Right lobe of liver (tissue), 4 donors: ENCODE data around the gene PTCH1.

Source experiments
- POLR2A ChIP-seq: fragments of 450-650 bp; IDR thresholded peaks from one replicate; pipeline ENCODE4 v1.6.1; 2017; ENCODE audit warnings: antibody characterized with exemption, mild to moderate bottlenecking
- TF ChIP-seq, protein P1 (sequence below), 4 donors: fragments of 200-600 bp in 3 of 4; fragments of 450-650 bp in 1 of 4; IDR thresholded peaks; one replicate each; pipeline versions ENCODE4 v1.5.1 to v1.8.0; 2016 to 2022; ENCODE audit warnings: antibody characterized with exemption in 4 of 4, mild to moderate bottlenecking in 2 of 4
- donor health status: DM: no; HTN: no; CAD: no.
- donor health status: DM: no; HTN: no; CAD: no.
- donor health status: DM: no; HTN: yes; CAD: no.

DNA sequence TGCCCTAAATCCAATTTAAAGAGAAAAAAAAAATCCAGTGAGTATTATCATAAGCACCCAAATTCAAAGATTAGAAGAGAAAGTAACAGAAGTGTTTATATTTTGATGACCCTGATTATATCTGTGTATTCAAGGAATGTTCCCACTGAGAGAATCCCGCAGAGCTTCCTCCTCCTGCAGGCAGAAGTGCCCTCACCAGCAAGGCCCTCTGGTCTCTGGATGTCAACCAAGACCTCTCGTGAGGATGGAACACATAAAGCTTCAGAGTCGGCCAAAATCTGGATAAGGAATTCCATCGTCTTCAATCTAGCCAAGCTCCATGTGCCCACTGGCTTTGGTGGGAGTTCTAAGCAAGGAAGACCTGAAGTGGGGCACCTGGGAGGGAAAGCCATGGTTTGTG, 18.1 kb downstream of the PTCH1 start:
- no peak for TF ChIP-seq POLR2A
- TF ChIP-seq, protein P1, sequence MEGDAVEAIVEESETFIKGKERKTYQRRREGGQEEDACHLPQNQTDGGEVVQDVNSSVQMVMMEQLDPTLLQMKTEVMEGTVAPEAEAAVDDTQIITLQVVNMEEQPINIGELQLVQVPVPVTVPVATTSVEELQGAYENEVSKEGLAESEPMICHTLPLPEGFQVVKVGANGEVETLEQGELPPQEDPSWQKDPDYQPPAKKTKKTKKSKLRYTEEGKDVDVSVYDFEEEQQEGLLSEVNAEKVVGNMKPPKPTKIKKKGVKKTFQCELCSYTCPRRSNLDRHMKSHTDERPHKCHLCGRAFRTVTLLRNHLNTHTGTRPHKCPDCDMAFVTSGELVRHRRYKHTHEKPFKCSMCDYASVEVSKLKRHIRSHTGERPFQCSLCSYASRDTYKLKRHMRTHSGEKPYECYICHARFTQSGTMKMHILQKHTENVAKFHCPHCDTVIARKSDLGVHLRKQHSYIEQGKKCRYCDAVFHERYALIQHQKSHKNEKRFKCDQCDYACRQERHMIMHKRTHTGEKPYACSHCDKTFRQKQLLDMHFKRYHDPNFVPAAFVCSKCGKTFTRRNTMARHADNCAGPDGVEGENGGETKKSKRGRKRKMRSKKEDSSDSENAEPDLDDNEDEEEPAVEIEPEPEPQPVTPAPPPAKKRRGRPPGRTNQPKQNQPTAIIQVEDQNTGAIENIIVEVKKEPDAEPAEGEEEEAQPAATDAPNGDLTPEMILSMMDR (IDR thresholded peaks at IDR 0.05), result no peak
